ENCODE results near the gene SELENON. TPM values are rescaled to one million over a fixed set of nuclear protein-coding genes. Genes with fewer than 3 reads are reported as not detected.

Gene SELENON
- total RNA-seq, 1 donor = 23.7 TPM

GRCh38 chr1:25765136-25765922 lies 34.7 kb upstream of the SELENON start:
- no peak for TF ChIP-seq CTCF (IDR thresholded peaks at IDR 0.05; ENCODE audit: insufficient read depth, low read depth, low read length)
- DNase-seq (ENCODE audit: low read depth) = no peak
- H3K4me3 ChIP-seq (ENCODE audit: low read depth, low read length) = no peak overlapping the region

GRCh38 chr1:25765923-25766589 lies 33.9 kb upstream of the SELENON start:
- no peak for DNase-seq (ENCODE audit: low read depth)
- H3K4me3 ChIP-seq (ENCODE audit: low read depth, low read length) = no peak overlapping the region
- no peak for TF ChIP-seq CTCF (IDR thresholded peaks at IDR 0.05; ENCODE audit: insufficient read depth, low read depth, low read length)

- no peak for DNase-seq (ENCODE audit: low read depth)
- TF ChIP-seq CTCF (IDR thresholded peaks at IDR 0.05; ENCODE audit: insufficient read depth, low read depth, low read length) = no peak
- H3K4me3 ChIP-seq (ENCODE audit: low read depth, low read length) = no peak overlapping the region
These were observed 33.1 kb upstream of the SELENON start for GRCh38 chr1:25766721-25767436.

- no peak for DNase-seq (ENCODE audit: low read depth)
- H3K4me3 ChIP-seq (ENCODE audit: low read depth, low read length) = no peak overlapping the region
- no peak for TF ChIP-seq CTCF (IDR thresholded peaks at IDR 0.05; ENCODE audit: insufficient read depth, low read depth, low read length)
These were observed 32.6 kb upstream of the SELENON start for GRCh38 chr1:25767437-25767770.

GRCh38 chr1:25768999-25769398 lies 31.0 kb upstream of the SELENON start:
- H3K4me3 ChIP-seq (ENCODE audit: low read depth, low read length) = no peak overlapping the region
- no peak for DNase-seq (ENCODE audit: low read depth)
- TF ChIP-seq CTCF (IDR thresholded peaks at IDR 0.05; ENCODE audit: insufficient read depth, low read depth, low read length) = no peak

- DNase-seq (ENCODE audit: low read depth) = no peak
- no peak for TF ChIP-seq CTCF (IDR thresholded peaks at IDR 0.05; ENCODE audit: insufficient read depth, low read depth, low read length)
- no peak overlapping the region for H3K4me3 ChIP-seq (ENCODE audit: low read depth, low read length)
These were observed 30.2 kb upstream of the SELENON start for GRCh38 chr1:25769625-25770383.

All from fibroblast of villous mesenchyme (primary cell).